ENCODE results near the gene CYGB. TPM values are rescaled to one million over a fixed set of nuclear protein-coding genes. Genes with fewer than 3 reads are reported as not detected.

The CYGB gene
- total and polyA plus RNA-seq, 2 of the 13 experiments (the other 11 are each of a cell fraction or from before 2014, with no cell fraction given): 18.9 to 27.1 TPM

- no peak for TF ChIP-seq ZBTB4 (CRISPR knock-in tag; IDR thresholded peaks at IDR 0.05; ENCODE audit: borderline replicate concordance)
- TF ChIP-seq ZNF615 (CRISPR knock-in tag; IDR thresholded peaks at IDR 0.05; ENCODE audit: borderline replicate concordance): no peak
- no peak for TF ChIP-seq AHDC1 (CRISPR knock-in tag; IDR thresholded peaks at IDR 0.05; ENCODE audit: borderline replicate concordance)
- no peak for TF ChIP-seq MIER3 (CRISPR knock-in tag; IDR thresholded peaks at IDR 0.05; ENCODE audit: borderline replicate concordance)
- peak; percentile 82 for TF ChIP-seq XRCC5 (optimal IDR thresholded peaks at IDR 0.05; ENCODE audit: low read length)
- no peak for TF ChIP-seq ZNF333 (CRISPR knock-in tag; IDR thresholded peaks at IDR 0.05; ENCODE audit: borderline replicate concordance)
- TF ChIP-seq WIZ (CRISPR knock-in tag; IDR thresholded peaks at IDR 0.05): no peak
- TF ChIP-seq PRDM4 (CRISPR knock-in tag; IDR thresholded peaks at IDR 0.05; ENCODE audit: borderline replicate concordance): no peak
- no peak for TF ChIP-seq GZF1 (CRISPR knock-in tag; IDR thresholded peaks at IDR 0.05)
- 0 out of 2 replicates have a peak, but pooled peaks have one; percentile 27 for TF ChIP-seq KDM3A (CRISPR knock-in tag; IDR thresholded peaks at IDR 0.05; ENCODE audit: low read depth)
- 0 out of 2 replicates have a peak, but pooled peaks have one; percentile 34 for TF ChIP-seq POLR2G (IDR thresholded peaks at IDR 0.05; ENCODE audit: low read depth, low read length)
- TF ChIP-seq ZNF329 (CRISPR knock-in tag; IDR thresholded peaks at IDR 0.05; ENCODE audit: low read depth): peak; percentile 48; the same call in 1 of the 2 replicates
- TF ChIP-seq ARID5B (CRISPR knock-in tag; IDR thresholded peaks at IDR 0.05): peak; percentile 21; the same call in 1 of the 2 replicates
Observed at GRCh38 chr17:76527430-76528111, 9.9 kb downstream of the CYGB start (continued).
